Measurements from ENCODE around the gene PMVK.

GRCh38 chr1:154972517-154973343 lies 36.2 kb upstream of the PMVK start:
- TF ChIP-seq REST (IDR thresholded peaks at IDR 0.05; ENCODE audit: insufficient read depth in 1 of 2, low read depth in 2 of 2, low read length in 2 of 2) (no peak), SIN3A (IDR thresholded peaks at IDR 0.05; ENCODE audit: borderline replicate concordance, insufficient read depth, low read length) (no peak; the same call in 1 of the 2 replicates)

Data from PFSK-1 (cell line).